ENCODE data around the gene CYP4A22.
"Not testable (repeated sequence)": the region's sequence is repeated elsewhere in the genome, so short reads cannot be mapped to it uniquely, and the experiment has no call there.

The CYP4A22 gene

GRCh38 chr1:47191940-47192457, 54.8 kb downstream of the CYP4A22 start:
- Histone ChIP-seq H3K27me3 (ENCODE audit: control insufficient read depth in 5 of 5, insufficient read depth in 4 of 5, low read length in 5 of 5) (no peaks in the 10 kb centered on the region), H3K9ac (ENCODE audit: low read length in 5 of 5) (no peak overlapping the region), H3K4me3 (ENCODE audit: low read depth in 1 of 5, low read length in 5 of 5) (no peak overlapping the region), H3K36me3 (ENCODE audit: control insufficient read depth in 5 of 5, insufficient read depth in 5 of 5, low read length in 5 of 5) (no peaks in the 10 kb centered on the region), H3K9me3 (ENCODE audit: control insufficient read depth in 5 of 5, low read length in 5 of 5) (no peaks in the 10 kb centered on the region), H3K27ac (ENCODE audit: low read depth, low read length) (no peak overlapping the region), H3K4me1 (ENCODE audit: control insufficient read depth in 5 of 5, insufficient read depth in 5 of 5, low read length in 5 of 5) (peaks cover 4 to 39% (median 25%) of the 10 kb centered on the region in 5 donors)

GRCh38 chr1:47192458-47193384, 55.5 kb downstream of the CYP4A22 start:
- H3K27me3 ChIP-seq (ENCODE audit: control insufficient read depth in 5 of 5, insufficient read depth in 4 of 5, low read length in 5 of 5): no peaks in the 10 kb centered on the region

GRCh38 chr1:47193496-47193895, 56.3 kb downstream of the CYP4A22 start:
- H3K9me3 ChIP-seq (ENCODE audit: control insufficient read depth in 5 of 5, low read length in 5 of 5); H3K36me3 ChIP-seq (ENCODE audit: control insufficient read depth in 5 of 5, insufficient read depth in 5 of 5, low read length in 5 of 5); H3K4me3 ChIP-seq (ENCODE audit: low read depth in 1 of 5, low read length in 5 of 5); H3K9ac ChIP-seq (ENCODE audit: low read length in 5 of 5); H3K27ac ChIP-seq (ENCODE audit: low read depth, low read length); H3K27me3 ChIP-seq (ENCODE audit: control insufficient read depth in 5 of 5, insufficient read depth in 4 of 5, low read length in 5 of 5): not testable (repeated sequence)
- peaks cover 4 to 39% (median 25%) of the 10 kb centered on the region in 5 donors for H3K4me1 ChIP-seq (ENCODE audit: control insufficient read depth in 5 of 5, insufficient read depth in 5 of 5, low read length in 5 of 5)

More at GRCh38 chr1:47192458-47193384, 55.5 kb downstream of the CYP4A22 start:
- Histone ChIP-seq H3K36me3 (ENCODE audit: control insufficient read depth in 5 of 5, insufficient read depth in 5 of 5, low read length in 5 of 5) (no peaks in the 10 kb centered on the region), H3K27ac (ENCODE audit: low read depth, low read length) (no peak overlapping the region), H3K4me1 (ENCODE audit: control insufficient read depth in 5 of 5, insufficient read depth in 5 of 5, low read length in 5 of 5) (peaks cover 4 to 39% (median 25%) of the 10 kb centered on the region in 5 donors), H3K9me3 (ENCODE audit: control insufficient read depth in 5 of 5, low read length in 5 of 5) (no peaks in the 10 kb centered on the region), H3K9ac (ENCODE audit: low read length in 5 of 5) (peak overlapping the region in 1 of 5 donors; percentile 14), H3K4me3 (ENCODE audit: low read depth in 1 of 5, low read length in 5 of 5) (no peak overlapping the region)

GRCh38 chr1:47194311-47194710, 57.1 kb downstream of the CYP4A22 start:
- peaks cover 0 to 6% (median 4%) of the 10 kb centered on the region in 5 donors for H3K27me3 ChIP-seq (ENCODE audit: control insufficient read depth in 5 of 5, insufficient read depth in 4 of 5, low read length in 5 of 5)
- H3K9me3 ChIP-seq (ENCODE audit: control insufficient read depth in 5 of 5, low read length in 5 of 5): no peaks in the 10 kb centered on the region
- no peak overlapping the region for H3K4me3 ChIP-seq (ENCODE audit: low read depth in 1 of 5, low read length in 5 of 5)
- no peak overlapping the region for H3K9ac ChIP-seq (ENCODE audit: low read length in 5 of 5)
- peaks cover 4 to 36% (median 24%) of the 10 kb centered on the region in 5 donors for H3K4me1 ChIP-seq (ENCODE audit: control insufficient read depth in 5 of 5, insufficient read depth in 5 of 5, low read length in 5 of 5)
- H3K36me3 ChIP-seq (ENCODE audit: control insufficient read depth in 5 of 5, insufficient read depth in 5 of 5, low read length in 5 of 5): no peaks in the 10 kb centered on the region
- no peak overlapping the region for H3K27ac ChIP-seq (ENCODE audit: low read depth, low read length)

GRCh38 chr1:47195981-47196380, 58.7 kb downstream of the CYP4A22 start:
- H3K27me3 ChIP-seq (ENCODE audit: control insufficient read depth in 5 of 5, insufficient read depth in 4 of 5, low read length in 5 of 5); H3K9ac ChIP-seq (ENCODE audit: low read length in 5 of 5); H3K9me3 ChIP-seq (ENCODE audit: control insufficient read depth in 5 of 5, low read length in 5 of 5); H3K4me3 ChIP-seq (ENCODE audit: low read depth in 1 of 5, low read length in 5 of 5); H3K27ac ChIP-seq (ENCODE audit: low read depth, low read length); H3K36me3 ChIP-seq (ENCODE audit: control insufficient read depth in 5 of 5, insufficient read depth in 5 of 5, low read length in 5 of 5): not testable (repeated sequence)
- peaks cover 0 to 21% (median 10%) of the 10 kb centered on the region in 5 donors for H3K4me1 ChIP-seq (ENCODE audit: control insufficient read depth in 5 of 5, insufficient read depth in 5 of 5, low read length in 5 of 5)

GRCh38 chr1:47196622-47197021, 59.4 kb downstream of the CYP4A22 start:
- H3K27me3 ChIP-seq (ENCODE audit: control insufficient read depth in 5 of 5, insufficient read depth in 4 of 5, low read length in 5 of 5): peaks cover 0 to 8% (median 4%) of the 10 kb centered on the region in 5 donors
- H3K9me3 ChIP-seq (ENCODE audit: control insufficient read depth in 5 of 5, low read length in 5 of 5): no peaks in the 10 kb centered on the region
- H3K36me3 ChIP-seq (ENCODE audit: control insufficient read depth in 5 of 5, insufficient read depth in 5 of 5, low read length in 5 of 5): no peaks in the 10 kb centered on the region
- H3K27ac ChIP-seq (ENCODE audit: low read depth, low read length): no peak overlapping the region
- H3K4me1 ChIP-seq (ENCODE audit: control insufficient read depth in 5 of 5, insufficient read depth in 5 of 5, low read length in 5 of 5): peaks cover 0 to 14% (median 8%) of the 10 kb centered on the region in 5 donors
- no peak overlapping the region for H3K9ac ChIP-seq (ENCODE audit: low read length in 5 of 5)
- H3K4me3 ChIP-seq (ENCODE audit: low read depth in 1 of 5, low read length in 5 of 5): no peak overlapping the region

- Histone ChIP-seq H3K9ac (ENCODE audit: low read length in 5 of 5) (no peak overlapping the region), H3K9me3 (ENCODE audit: control insufficient read depth in 5 of 5, low read length in 5 of 5) (no peaks in the 10 kb centered on the region), H3K4me1 (ENCODE audit: control insufficient read depth in 5 of 5, insufficient read depth in 5 of 5, low read length in 5 of 5) (peaks cover 0 to under 1% (median 0%) of the 10 kb centered on the region in 5 donors), H3K27me3 (ENCODE audit: control insufficient read depth in 5 of 5, insufficient read depth in 4 of 5, low read length in 5 of 5) (peaks cover 0 to 8% (median 4%) of the 10 kb centered on the region in 5 donors), H3K36me3 (ENCODE audit: control insufficient read depth in 5 of 5, insufficient read depth in 5 of 5, low read length in 5 of 5) (no peaks in the 10 kb centered on the region), H3K4me3 (ENCODE audit: low read depth in 1 of 5, low read length in 5 of 5) (no peak overlapping the region), H3K27ac (ENCODE audit: low read depth, low read length) (no peak overlapping the region)
Measured at GRCh38 chr1:47198214-47198613, 61.0 kb downstream of the CYP4A22 start.
